ENCODE data around the gene PIM1.
"Not testable (repeated sequence)": the region's sequence is repeated elsewhere in the genome, so short reads cannot be mapped to it uniquely, and the experiment has no call there.

Gene PIM1

GRCh38 chr6:37169496-37170272 lies at the start of gene PIM1:
Gene PIM1, plus strand, starts transcription at chr6:37170152. Its CDS starts 424 bp downstream, at chr6:37170576.
- DNase-seq (ENCODE audit: low read depth), result peak; percentile 100

- no peak for DNase-seq (ENCODE audit: low read depth)
These were observed 48.4 kb upstream of the PIM1 start for GRCh38 chr6:37121556-37121955.

GRCh38 chr6:37122861-37123260 lies 47.1 kb upstream of the PIM1 start:
- no peak for DNase-seq (ENCODE audit: low read depth)

- DNase-seq (ENCODE audit: low read depth), result no peak
These were observed 45.8 kb upstream of the PIM1 start for GRCh38 chr6:37123957-37124729.

GRCh38 chr6:37125774-37126492 lies 44.0 kb upstream of the PIM1 start:
- no peak for DNase-seq (ENCODE audit: low read depth)

GRCh38 chr6:37126493-37126958 lies 43.4 kb upstream of the PIM1 start:
- no peak for DNase-seq (ENCODE audit: low read depth)

GRCh38 chr6:37126961-37127616 lies 42.9 kb upstream of the PIM1 start:
- no peak for DNase-seq (ENCODE audit: low read depth)

- DNase-seq (ENCODE audit: low read depth), result no peak
These were observed 41.7 kb upstream of the PIM1 start for GRCh38 chr6:37127961-37128862.

- DNase-seq (ENCODE audit: low read depth), result not testable (repeated sequence)
These were observed 41.0 kb upstream of the PIM1 start for GRCh38 chr6:37128863-37129443.

- DNase-seq (ENCODE audit: low read depth), result no peak
These were observed 40.4 kb upstream of the PIM1 start for GRCh38 chr6:37129566-37129965.

GRCh38 chr6:37130704-37131103 lies 39.2 kb upstream of the PIM1 start:
- no peak for DNase-seq (ENCODE audit: low read depth)

- no peak for DNase-seq (ENCODE audit: low read depth)
These were observed 38.6 kb upstream of the PIM1 start for GRCh38 chr6:37131104-37131959.

- DNase-seq (ENCODE audit: low read depth), result no peak
These were observed 38.0 kb upstream of the PIM1 start for GRCh38 chr6:37131960-37132253.

GRCh38 chr6:37134036-37134395 lies 35.9 kb upstream of the PIM1 start:
- no peak for DNase-seq (ENCODE audit: low read depth)

GRCh38 chr6:37134396-37135191 lies 35.4 kb upstream of the PIM1 start:
- DNase-seq (ENCODE audit: low read depth), result peak; percentile 1

GRCh38 chr6:37135835-37136694 lies 33.9 kb upstream of the PIM1 start:
- DNase-seq (ENCODE audit: low read depth), result no peak

GRCh38 chr6:37136821-37137200 lies 33.1 kb upstream of the PIM1 start:
- no peak for DNase-seq (ENCODE audit: low read depth)
